NCI-H146 treated with DMSO at 0.1 percent for 48 hours (cell line): ENCODE results near the gene FBXO21.
"Not testable (repeated sequence)": the region's sequence is repeated elsewhere in the genome, so short reads cannot be mapped to it uniquely, and the experiment has no call there.

Experiments
- DNase-seq: peaks from one replicate; lab custom pipeline; 2025; ENCODE audit not compliant: unreplicated experiment; lab: John Stamatoyannopoulos, UW

Gene FBXO21

DNA sequence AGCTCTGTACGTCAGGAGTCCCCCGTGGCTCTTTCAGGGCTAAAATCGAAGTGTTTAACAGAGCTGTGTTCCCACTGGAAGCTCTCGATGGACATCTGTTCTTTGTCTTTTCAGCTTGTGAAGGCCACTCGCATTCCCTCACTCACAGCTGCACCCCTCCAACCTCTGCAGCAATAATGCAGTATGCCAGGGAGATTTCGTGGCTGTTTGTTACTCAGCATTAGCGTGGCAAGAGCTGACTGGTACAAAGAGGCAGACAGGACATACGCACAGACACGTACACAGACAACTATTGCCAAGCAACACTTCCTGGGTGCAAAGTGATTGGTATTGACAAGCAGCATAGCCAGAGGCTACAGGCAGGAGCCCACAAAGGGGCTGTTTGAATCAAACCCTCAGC is 11.8 kb upstream of the FBXO21 start:
- no peak for DNase-seq

DNA sequence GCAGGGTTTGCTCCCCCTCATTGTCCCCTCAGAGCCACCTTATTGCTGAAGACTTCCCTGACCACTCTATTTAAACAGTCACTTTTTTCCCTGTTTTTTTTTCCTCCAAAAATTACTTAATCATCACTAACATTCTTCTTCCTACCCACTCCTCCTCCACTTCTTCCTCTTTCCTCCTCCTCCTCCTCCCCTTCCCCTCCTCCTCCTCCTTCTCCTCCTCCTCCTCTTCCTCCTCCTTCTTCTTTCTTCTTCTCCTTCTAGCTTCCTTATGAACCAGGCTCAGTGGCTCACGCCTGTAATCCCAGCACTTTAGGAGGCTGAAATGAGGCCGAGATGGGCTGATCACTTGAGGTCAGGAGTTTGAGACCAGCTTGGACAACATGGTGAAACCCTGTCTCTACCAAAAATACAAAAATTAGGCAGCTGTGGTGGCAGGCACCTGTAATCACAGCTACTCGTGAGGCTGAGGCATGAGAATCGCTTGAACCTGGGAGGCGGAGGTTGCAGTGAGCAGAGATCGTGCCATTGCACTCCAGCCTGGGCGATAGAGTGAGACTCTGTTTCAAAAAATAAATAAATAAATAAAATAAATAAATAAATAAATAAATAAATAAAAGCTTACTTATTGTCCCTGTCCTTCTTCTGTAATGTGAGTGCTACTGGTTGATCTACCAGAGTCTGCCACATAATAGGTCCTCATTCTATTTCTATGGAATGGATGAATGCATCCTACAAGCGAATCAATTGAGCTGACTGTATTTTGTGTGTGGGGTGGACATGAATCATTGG is 9.9 kb upstream of the FBXO21 start:
- not testable (repeated sequence) for DNase-seq

GRCh38 chr12:117196334-117196733 is 6.1 kb upstream of the FBXO21 start:
- DNase-seq = not testable (repeated sequence)

DNA sequence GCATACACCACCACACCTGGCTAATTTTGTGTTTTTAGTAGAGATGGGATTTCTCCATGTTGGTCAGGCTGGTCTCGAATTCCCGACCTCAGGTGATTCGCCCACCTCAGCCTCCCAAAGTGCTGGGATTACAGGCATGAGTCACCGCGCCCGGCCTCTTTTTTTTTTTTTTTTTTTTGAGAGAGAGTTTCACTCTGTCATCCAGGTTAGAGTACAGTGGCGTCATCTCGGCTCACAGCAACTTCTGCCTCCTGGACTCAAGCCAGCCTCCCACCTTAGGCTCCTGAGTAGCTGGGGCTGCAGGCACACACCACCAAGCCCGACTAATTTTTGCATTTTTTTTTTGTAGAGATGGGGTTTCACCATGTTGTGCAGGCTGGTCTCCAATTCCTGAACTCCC is 4.8 kb upstream of the FBXO21 start:
- DNase-seq = not testable (repeated sequence)

- no peak for DNase-seq
These were observed 3.6 kb upstream of the FBXO21 start for GRCh38 chr12:117193903-117194302.

DNA sequence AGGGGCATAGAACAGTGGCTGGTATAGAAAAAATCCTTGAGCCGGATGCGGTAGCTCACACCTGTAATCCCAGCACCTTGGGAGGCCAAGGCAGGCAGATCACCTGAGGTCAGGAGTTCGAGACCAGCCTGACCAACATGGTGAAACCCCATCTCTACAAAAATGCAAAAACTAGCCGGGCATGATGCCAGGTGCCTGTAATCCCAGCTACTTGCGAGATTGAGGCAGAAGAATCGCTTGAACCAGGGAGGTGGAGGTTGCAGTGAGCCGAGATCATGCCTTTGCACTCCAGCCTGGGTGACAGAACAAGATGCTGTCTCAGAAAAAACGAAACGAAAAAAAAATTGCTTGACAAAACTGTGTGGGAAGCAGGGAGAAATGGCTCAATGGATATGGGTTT is 2.3 kb upstream of the FBXO21 start:
- DNase-seq = not testable (repeated sequence)

GRCh38 chr12:117192057-117192456 is 1.8 kb upstream of the FBXO21 start:
- no peak for DNase-seq

DNA sequence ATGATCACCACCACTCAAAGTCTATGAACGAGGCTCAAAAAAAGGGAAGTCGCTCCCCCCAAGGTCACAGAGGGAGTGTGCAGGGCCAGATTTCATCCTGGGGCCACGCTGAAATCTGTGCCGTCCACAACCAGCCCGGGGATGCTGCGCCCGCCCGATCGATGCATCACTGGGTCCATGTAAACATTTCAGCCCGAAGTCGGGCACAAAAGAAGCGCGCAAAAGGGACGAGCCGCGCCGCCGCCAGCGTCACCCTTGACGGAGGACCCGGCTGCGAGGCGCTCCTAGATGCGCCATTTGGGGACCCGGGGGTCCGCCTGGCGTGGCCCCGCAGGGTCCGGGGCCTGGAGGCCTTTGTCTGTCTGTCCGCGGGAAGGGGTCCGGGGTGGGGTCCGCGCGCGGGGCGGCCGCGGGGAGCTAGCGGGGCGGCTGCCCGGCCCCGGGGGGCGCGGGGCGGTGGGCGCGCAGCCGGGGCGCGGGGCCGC is 503 bp downstream of the FBXO21 start:
- no peak for DNase-seq

DNA sequence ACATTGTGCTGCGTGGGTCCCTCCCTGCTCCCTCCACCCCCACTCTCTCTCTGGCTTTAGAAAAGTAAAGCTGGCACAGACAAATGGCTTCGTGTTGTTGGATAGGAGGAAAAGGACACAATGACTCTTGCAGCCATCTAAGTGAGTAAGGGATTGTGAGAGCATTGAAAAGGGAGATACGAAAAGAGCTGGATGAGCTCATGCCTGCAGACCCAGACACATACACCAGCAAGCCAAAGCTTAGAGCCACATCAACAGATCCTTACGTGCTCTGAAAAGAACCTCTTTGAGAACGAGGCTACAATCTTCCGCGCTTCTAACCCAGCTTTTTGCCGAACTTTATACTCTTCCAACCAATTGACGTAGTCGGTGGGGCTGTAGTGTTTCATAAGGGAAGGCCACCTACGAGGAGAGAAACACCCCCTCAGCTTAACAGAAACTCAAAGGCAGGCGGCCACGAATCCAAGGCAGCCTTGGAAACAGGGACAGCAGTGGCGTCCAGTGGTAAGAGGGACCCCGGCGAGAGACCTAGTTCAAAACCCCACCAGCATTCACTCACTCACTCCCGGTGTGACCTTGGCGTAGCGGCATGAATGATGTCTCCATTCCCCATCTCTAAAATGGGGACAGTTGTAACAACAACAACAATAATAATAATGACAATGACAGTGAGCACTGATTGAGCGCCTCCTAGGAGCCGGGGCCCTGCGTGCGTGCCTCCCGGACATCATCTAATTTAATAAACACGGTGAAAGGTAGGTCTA is 1.1 kb downstream of the FBXO21 start:
- no peak for DNase-seq

DNA sequence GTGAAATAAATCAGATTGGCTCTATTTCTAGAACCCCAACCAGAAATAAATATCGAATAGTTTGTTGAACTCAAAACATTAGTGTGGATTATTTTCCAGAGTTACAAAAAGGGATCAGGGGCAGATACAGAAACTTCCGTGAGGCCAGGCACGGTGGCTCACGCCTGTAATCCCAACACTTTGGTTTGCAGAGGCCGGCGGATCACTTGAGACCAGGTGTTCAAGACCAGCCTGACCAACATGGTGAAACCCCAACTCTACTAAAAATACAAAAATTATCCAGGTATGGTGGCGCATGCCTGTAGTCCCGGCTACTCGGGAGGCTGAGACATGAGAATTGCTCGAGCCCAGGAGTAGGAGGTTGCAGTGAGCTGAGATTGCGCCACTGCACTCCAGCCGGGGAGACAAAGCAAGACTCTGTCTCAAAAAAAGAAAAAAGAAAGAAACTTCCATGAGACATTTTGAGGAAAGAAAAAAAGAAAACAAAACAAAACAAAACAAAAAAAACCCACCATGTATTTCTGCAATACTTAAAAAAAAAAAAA is 2.1 kb downstream of the FBXO21 start:
- DNase-seq = no peak

GRCh38 chr12:117187421-117187820 is 2.8 kb downstream of the FBXO21 start:
- DNase-seq = no peak

GRCh38 chr12:117182866-117183265 is 7.4 kb downstream of the FBXO21 start:
- no peak for DNase-seq

DNA sequence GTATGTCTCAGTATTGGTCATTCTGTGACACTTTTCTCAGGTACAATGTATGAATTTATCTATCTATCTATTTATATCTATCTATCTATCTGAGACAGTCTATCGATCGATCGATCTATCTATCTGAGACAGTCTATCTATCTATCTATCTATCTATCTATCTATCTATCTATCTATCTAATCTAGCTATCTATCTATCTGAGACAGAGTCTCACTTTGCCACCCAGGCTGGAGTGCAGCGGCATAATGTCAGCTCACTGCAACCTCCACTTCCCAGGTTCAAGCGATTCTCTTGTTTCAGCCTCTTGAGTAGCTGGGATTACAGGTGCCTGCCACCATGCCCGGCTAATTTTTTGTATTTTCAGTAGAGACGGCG is 8.8 kb downstream of the FBXO21 start:
- DNase-seq = not testable (repeated sequence)

DNA sequence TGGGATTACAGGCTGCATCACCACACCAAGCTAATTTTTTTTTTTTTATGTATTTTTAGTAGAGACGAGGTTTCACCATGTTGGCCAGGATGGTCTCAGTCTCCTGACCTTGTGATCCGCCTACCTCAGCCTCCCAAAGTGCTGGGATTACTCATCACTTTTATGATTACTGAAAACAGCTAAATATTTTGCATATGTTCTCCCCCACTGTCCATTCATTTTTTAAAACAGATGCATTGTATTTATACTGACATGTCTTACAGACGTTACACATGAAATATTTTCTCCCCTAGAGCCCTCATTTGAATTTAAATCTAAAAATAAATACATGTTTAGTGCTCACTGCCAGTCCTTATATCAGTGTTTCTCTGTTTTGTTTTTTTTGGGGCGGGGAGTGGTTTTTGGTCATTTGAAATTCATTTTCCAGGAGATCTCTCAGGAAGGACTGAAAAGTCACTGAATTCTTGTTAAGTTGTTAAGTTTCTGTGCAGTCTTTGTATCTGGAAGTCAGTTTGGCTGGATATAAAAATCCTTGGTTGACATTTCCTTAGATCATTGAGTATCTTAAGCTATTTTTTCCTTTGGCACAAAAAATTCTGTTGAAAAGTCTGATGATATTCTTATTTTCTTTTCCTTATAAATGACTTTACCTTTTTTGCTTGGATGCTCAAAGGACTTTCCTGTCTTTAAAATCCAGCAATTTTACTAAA is 9.4 kb downstream of the FBXO21 start:
- no peak for DNase-seq

DNA sequence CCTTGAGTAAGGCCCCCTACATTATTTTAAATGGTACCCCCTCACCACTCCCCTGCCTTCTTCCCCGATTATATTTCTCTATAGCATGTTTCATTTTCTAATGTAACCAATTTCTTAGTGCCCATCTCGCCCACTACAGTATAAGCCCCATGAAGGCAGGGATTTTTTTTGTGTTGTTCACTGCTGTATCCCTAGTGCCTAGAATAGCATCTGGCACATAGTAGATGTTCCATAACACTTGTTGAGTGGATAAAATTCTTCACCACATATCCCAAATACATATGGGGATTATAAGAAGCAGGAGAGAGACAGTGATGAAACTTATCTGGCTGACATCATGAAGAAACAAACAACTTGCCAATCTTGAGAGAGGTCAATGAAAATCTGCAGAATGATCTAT is 11.5 kb downstream of the FBXO21 start:
- DNase-seq = no peak

DNA sequence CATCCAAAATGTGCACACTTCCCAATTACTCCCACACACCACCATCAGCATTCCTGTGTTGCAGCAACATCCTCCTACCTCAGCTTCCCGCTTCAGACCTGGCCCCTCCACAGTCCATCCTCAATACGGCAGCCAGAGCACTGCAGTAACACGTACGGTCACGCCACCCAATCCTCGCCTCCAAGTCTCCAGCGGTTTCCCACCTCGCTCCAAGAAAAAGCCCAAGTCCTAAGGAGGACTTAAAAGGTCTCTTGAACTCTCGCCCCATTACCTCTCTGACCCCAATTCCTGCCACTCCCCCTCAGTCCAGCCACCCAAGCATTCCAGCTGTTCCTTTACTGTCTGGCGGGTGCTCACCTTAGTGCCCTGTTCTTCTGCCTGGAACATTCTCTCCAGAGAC is 12.0 kb downstream of the FBXO21 start:
- no peak for DNase-seq

GRCh38 chr12:117172168-117172567 is 18.1 kb downstream of the FBXO21 start:
- DNase-seq = no peak

DNA sequence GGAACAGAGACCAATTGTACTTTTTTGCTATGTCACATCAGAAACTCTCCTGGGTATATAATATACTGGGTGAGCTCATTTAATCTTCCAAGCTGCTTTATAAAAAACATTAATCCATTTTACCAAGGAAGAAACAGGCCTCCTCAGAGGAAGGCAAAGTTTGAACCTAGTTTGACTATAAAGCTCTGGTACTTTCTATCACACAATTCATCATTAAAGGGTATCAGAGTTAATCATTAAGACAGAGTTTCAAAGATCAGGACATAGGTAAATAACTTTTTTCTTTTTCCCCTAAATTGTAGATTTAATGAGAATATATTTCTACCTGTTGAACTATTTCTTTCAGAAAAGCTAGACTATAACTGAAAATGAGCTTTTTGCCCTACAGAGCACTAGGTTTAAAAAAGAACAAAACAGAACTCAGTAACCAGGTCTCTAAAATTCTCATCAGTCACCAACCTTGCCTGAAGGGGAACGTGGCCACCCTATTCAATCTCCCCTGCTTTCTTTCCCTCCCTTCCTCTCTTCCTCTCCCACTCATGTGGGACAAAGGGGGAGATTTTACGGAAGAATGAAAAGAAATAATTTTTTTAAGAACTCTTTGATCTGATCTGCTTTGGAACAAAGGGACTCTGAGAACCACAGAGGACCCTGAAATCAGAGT is 18.6 kb downstream of the FBXO21 start:
- DNase-seq = no peak

DNA sequence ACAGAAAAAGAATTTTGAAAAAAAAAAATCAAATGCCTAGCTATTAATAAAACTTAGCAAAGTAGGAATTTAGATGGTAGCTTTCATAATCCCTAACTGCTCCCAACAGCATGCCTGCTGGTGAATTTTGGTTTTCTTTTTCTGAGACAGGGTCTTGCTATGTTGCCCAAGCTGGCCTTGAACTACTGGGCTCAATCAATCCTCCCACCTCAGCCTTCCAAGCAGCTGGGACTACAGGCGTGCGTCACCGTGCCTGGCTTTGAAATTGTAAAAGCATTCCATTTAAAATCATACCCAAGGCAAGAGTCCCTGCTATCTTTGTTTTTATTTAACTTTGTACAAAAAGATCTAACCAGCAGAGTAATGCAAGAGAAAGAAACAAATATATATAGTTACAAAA is 20.7 kb downstream of the FBXO21 start:
- DNase-seq = no peak

GRCh38 chr12:117168976-117169375 is 21.3 kb downstream of the FBXO21 start:
- DNase-seq = no peak

GRCh38 chr12:117167769-117168168 is 22.5 kb downstream of the FBXO21 start:
- DNase-seq = no peak
